Mucosa of gallbladder (tissue), 1 donor: ENCODE data around the gene PDXP. TPM values are rescaled to one million over a fixed set of nuclear protein-coding genes. Genes with fewer than 3 reads are reported as not detected.
"Not testable (repeated sequence)": the region's sequence is repeated elsewhere in the genome, so short reads cannot be mapped to it uniquely, and the experiment has no call there.

Experiments used
- DNase-seq: peaks from one replicate; pipeline ENCODE4 v3.0.0-alpha.2; 2020; ENCODE audit warnings: low spot score
- total RNA-seq: library from RNA; stranded (reverse); gene quantifications from one replicate; pipeline ENCODE4 v1.2.1, GENCODE V29; 2021
- donor health status: DM: no; HTN: no; CAD: no.

Gene PDXP
- total RNA-seq, 1 donor from 2014 or later, result 12.1 TPM

DNA sequence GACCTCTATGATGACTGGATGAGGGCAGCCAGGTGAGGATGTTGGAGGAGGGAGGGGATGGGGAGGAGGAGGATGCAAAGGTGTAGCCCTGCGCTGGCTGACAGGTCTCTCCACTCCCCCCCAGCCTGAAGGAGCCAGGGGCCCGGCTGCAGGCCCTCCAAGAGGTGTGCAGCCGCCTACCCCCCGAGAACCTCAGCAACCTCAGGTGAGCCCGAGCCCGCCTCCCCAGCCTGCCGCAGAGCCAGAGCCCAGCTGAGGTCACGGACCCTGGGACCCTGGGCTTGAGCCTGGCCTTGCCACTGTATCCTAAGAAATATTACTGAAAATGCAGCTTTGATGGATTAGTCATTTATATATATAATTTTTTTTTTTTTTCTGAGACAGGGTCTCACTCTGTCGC is 11.2 kb upstream of the PDXP start:
- no peak for DNase-seq

GRCh38 chr22:37647928-37648327 is 10.6 kb upstream of the PDXP start:
- DNase-seq, result peak; percentile 72

DNA sequence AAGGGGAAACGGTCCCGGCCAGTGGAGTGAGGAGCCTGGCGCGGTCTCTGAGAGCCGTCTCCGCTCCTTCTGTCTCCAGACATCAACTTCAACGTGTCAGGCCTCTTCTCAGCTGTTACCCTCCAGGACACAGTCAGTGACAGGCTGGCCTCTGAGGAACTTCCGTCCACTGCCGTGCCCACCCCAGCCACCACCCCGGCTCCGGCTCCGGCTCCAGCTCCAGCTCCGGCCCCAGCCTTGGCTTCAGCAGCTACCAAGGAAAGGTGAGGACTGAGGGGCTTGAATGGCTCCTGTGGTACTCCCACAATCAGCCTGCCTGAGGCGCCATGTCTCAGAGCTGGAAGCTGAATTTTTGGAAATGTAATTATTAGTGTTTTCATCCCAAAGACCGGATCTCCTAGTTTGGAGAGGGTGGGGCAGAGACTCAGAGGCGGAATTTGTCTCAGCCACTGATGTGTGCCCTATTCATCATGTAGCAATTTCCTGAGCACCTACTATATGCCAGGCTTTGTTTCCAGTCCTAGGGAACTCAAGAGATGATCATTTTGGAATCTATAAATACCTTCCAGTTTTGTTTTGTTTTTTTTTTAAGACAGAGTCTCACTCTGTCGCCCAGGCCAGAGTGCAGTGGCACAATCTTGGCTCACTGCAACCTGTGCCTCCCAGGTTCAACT is 7.9 kb upstream of the PDXP start:
- DNase-seq, result no peak

DNA sequence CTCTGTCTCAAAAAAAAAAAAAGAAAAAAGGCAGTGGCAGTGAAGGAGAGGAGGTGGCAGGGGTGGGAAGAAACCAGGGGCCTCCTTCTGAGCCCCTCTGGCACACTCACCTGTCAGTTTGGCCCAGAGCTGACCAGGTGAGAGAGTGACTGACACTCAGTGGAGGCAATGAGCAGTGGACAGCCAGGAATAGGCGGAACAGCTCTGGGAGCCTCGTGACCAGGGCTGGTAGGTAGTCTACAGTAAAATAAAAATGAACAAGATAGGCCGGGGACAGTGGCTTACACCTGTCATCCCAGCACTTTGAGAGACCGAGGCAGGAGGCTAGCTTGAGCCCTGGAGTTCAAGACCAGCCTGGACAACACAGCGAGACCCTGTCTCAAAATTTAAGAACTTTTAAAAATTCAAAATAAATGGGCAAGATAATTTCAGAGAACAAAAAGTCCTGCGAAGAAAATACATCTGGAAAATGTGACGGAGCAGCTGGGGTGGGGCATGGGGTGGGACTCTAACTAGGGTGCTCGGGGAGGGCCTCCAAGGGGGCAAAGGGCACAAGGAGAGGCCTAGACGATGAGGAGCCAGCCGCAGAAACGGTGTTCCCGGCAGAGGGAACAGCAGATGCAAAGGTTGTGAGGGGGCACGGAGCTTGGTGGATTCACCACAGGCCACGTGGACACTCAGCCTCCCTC is 3.8 kb upstream of the PDXP start:
- no peak for DNase-seq

GRCh38 chr22:37655252-37655563 is 3.3 kb upstream of the PDXP start:
- DNase-seq, result no peak

- not testable (repeated sequence) for DNase-seq
Observed at GRCh38 chr22:37656583-37656982, 1.9 kb upstream of the PDXP start.

DNA sequence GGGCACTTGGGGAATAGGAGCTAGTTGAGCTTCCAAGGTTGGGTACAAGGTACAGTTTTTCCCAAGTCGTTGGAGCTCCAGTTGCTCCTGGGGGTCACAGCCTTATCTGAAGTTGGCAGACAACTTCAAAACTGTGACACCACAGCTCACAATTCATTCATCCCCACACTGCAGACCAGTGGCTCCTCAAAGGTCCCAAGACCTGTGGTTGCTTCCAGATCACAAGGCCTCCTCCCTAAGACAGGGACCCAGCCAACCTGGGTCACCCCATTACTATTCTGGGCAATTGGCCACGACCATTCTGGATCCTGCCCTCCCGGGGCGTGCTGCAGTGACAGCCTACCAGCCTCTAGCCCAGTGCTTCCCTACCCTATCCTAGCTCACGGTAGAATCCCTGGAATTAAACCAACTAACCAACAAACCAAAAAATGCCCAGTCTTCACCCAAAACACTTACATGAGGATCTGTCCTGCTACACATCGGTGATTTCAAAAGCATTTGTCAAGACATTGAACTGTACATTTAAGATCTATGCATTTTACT is 862 bp upstream of the PDXP start:
- DNase-seq, result no peak

DNA sequence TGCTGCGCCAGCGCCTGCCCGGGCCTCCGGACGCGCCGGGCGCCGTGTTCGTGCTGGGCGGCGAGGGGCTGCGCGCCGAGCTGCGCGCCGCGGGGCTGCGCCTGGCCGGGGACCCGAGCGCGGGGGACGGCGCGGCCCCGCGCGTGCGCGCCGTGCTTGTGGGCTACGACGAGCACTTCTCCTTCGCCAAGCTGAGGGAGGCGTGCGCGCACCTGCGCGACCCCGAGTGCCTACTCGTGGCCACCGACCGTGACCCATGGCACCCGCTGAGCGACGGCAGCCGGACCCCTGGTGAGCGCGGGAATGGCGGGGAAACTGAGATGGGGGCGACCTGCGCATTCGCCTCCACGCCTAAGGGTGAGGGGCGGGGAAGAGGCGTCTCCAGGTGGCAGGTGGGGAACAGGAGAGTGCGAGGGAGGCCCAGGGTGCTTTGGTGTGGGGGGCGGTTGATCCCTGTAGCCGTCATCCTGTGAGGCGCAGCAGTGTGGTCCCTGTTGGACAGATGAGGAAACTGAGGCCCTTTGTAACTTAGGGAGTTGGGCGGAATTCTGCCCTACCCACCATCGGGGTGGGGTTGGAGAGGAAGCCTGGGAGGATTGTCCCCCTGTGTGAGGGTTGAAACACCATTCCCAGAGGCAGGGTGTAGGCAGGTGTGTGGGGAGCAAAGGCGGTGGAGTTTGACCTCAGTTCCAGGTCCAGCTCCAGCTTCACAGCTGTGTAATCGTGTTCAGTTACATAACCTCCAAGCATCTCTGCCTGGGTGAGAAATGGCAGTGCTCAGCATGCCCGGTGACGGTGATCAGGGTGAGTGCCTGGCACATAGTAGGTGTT is 758 bp downstream of the PDXP start:
- DNase-seq, result peak; percentile 58

DNA sequence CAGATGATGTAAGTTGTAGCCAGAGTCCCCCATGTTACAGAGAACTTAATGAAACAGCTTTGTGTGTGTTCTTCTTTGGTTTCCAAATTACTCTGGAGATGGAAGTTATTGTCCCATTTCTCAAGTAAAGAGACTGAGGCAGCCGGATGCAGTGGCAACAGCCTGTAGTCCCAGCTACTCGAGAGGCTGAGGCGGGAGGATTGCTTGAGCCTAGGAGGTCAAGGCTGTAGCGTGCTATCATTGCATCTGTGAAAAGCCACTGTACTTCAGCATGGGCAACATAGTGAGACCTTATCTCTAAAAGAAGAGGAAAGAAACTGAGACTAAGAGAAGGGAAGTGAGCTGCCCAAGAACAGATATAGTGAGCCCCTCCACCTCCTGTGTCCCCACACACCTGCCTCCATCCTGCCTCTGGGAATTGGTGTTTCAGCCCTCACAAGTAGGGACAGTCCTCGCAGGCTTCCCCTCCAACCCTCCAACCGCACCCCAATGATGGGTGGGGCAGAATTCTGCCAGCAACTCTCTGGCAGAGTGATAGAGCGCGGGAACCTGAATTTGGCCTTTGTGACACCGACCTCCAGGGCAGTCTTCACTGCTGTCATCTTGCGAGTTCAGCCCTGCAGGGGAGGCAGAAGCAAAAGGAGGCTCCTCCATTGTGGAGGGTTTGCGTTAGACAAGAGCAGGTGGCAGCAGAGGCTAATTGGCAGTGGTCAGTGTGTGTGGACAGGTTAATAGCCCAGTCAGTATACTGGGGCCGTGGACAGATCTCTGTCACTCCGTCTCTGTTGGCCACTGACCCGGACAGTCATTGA is 1.6 kb downstream of the PDXP start:
- DNase-seq, result no peak

DNA sequence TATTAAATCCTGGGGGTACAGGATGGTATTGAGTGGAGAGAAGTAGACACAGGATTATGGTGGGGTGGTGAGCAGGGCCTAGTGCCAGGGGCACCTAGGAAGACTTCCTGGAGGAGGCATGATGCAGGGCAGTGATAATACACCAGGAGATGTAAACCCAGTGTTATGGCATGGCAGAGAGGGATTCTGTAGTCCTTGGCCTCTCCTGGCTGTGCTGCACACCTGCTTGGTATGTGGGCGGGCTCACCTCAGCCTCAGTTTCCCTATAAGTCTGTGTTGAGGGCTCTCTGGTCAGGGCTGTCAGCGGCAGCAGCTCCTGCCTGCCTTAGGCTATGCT is 2.2 kb downstream of the PDXP start:
- DNase-seq, result no peak

DNA sequence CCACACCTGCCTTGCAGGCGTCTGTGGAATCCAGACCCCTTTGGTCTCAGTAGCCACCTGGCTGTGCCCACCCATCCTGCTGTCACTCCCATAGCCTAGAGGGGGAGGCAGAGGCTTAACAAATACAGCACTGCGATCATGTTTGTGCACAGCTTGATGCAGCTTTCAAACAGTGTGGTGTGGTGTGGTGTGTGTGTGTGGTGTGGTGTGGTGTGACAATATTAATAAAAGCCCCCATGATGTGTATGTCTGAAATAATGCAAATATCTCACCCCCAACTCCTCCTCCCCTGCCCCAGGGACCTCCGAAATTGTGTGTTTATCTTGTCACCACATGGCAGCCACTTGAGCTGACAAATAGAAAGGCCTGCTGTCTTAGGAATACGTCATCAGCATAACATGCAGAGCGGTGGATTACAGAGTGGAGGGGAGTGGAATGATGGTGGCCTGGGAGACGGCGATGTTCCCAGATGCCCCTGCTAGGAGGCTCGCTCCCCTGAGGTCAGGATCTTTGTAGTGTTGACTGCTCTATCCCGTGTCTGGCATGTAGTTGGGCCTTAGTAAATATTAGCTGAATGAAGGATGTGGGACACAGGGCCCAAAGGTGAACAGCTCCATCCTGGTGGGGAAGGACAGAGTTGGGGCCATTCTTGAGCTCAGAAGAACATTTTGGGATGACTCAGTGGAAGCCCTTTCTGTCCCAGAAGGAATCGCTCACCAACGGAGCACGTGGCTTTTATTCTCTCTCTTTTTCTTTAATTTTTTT is 2.8 kb downstream of the PDXP start:
- DNase-seq, result no peak

- DNase-seq, result no peak
Observed at GRCh38 chr22:37662039-37662438, 3.5 kb downstream of the PDXP start.

DNA sequence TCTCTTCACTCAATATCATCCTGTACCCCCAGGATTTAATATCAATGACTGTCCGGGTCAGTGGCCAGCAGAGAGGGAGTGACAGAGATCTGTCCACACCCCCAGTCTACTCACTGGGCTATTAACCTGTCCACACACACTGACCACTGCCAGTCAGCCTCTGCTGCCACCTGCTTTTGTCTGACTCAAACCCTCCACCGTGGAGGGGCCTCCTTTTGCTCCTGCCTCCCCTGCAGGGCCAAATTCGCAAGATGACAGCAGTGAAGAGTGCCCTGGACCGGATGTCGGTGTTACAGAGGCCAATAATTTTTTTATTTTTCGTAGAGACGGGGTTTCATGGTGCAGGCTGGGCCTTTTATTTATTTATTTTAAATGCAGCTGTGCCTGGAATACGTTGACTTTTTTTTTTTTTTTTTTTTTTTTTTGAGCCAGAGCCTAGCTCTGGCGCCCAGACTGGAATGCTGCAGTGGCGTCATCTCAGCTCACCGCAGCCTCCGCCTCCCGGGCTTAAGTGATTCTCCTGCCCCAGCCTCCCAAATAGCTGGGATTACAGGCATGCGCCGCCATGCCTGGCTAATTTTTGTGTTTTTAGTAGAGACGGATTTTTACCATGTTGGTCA is 5.1 kb downstream of the PDXP start:
- no peak for DNase-seq

- no peak for DNase-seq
Observed at GRCh38 chr22:37664249-37665101, 6.0 kb downstream of the PDXP start.

- no peak for DNase-seq
Observed at GRCh38 chr22:37665487-37665886, 7.0 kb downstream of the PDXP start.

DNA sequence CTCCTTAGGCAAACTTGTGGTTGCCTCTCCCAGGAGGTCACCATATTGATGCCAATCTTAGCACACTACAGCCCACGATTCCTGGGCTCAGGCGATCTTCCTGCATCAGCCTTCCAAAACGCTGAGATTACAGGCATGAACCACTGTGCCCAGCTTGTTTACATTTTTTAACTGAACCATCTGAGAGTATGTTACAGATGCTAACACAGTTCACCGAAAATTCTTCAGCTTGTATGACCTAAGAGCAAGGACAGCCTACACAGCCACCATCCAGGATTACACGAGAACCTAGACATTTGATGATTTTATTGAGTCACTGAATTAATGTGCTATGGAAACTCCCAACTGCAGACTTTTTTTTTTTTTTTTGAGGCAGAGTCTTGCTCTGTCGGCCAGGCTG is 11.1 kb downstream of the PDXP start:
- DNase-seq, result no peak

GRCh38 chr22:37672206-37672919 is 13.8 kb downstream of the PDXP start:
- DNase-seq, result no peak

DNA sequence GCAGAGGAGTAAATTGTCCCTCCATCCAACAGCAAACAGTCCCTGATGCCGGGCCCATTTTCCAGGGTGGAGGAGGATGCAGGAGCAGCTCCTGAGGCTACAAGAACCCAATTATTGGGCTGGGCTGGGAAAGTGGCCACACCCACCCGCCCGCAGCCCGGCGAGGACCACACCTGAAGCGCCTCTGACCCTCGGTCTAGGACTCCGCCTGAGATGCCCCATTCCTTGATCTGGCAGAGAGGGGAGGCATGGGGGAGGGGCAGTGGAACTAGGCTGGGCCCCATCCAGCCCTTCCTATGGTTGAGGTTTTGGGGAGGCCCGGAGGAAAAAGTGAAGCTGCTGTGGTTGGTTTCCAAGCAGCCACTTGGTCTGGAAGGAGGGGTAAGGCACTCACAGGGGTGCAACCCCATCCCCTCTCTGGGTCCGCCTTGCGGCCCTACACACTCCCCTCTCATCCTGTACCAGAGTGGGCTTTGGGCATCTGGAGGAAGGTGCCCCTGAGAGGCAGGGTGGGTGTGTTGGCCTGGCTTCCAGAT is 14.5 kb downstream of the PDXP start:
- no peak for DNase-seq

DNA sequence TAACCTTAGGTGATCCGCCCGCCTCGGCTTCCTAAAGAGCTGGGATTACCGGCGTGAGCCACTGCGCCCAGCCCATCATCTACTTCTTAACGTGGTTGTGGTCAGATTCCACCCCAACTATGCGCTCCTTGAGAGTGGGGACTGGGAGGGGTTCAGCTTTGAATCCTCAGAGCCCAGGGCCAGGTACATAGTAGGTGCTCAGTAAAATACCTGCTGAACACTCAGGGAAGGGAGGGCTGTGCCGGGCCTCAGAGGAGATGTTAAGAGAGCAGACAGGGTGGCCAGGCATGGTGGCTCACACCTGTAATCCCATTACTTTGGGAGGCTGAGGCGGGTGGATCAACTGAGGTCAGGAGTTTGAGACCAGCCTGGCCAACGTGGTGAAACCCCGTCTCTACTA is 15.7 kb downstream of the PDXP start:
- DNase-seq, result no peak
